Heart right ventricle (tissue), 16 donors: ENCODE results near the gene GMPR. TPM values are rescaled to one million over a fixed set of nuclear protein-coding genes. Genes with fewer than 3 reads are reported as not detected.

ENCODE experiments used
- ATAC-seq, 8 donors: fragments of 200-7000 bp; cut with Tn5 transposase; one replicate each; pipeline ENCODE4 v1.9.1; 2020; ENCODE audit warnings: mild to moderate bottlenecking in 8 of 8, moderate library complexity in 8 of 8, moderate number of reproducible peaks in 1 of 8
- DNase-seq, 2 donors: peaks; one replicate each; pipeline ENCODE4 v3.0.0-alpha.2; 2020
- H3K27ac ChIP-seq, 10 donors: fragments of 200-600 bp; sonication (generic) in 2 of 10; one replicate each; pipeline versions ENCODE4 v1.5.0 to v1.8.0; 2020 to 2022; ENCODE audit warnings: mild to moderate bottlenecking in 3 of 10
- H3K27me3 ChIP-seq, 7 donors: fragments of 200-600 bp; one replicate each; pipeline ENCODE4 v1.8.0; 2021 to 2022; ENCODE audit warnings: mild to moderate bottlenecking in 2 of 7
- H3K36me3 ChIP-seq, 9 donors: fragments of 200-600 bp; sonication (generic) in 1 of 9; one replicate each; pipeline versions ENCODE4 v1.5.0 to v1.8.0; 2020 to 2022; ENCODE audit warnings: mild to moderate bottlenecking in 2 of 9
- H3K4me1 ChIP-seq, 9 donors: fragments of 200-600 bp; sonication (generic) in 1 of 9; one replicate each; pipeline versions ENCODE4 v1.5.0 to v1.8.0; 2020 to 2022; ENCODE audit warnings: mild to moderate bottlenecking in 4 of 9
- H3K4me3 ChIP-seq, 10 donors: fragments of 200-600 bp; sonication (generic) in 2 of 10; one replicate each; pipeline versions ENCODE4 v1.5.0 to v1.8.0; 2020 to 2022; ENCODE audit warnings: mild to moderate bottlenecking in 7 of 10, moderate library complexity in 2 of 10
- H3K9me3 ChIP-seq, 11 donors: fragments of 200-600 bp in 10 of 11; sonication (generic) in 2 of 11; one replicate each; pipeline versions ENCODE4 v1.5.0 to v1.8.0; 2013 to 2022; ENCODE audit warnings: mild to moderate bottlenecking in 2 of 11, control low read depth in 1 of 11, moderate library complexity in 1 of 11
- WGBS, 2 donors: extraction: QIAGEN DNeasy Blood & Tissue Kit; methylation state at CpG; one replicate each; pipeline ENCODE4 v1.1.7; 2013; ENCODE audit warnings: inconsistent platforms in 1 of 2; 5-methylcytosine and 5-hydroxymethylcytosine counted together
- intact Hi-C, 10 donors: fragments of 100-400 bp; cut with DNase I; formaldehyde crosslinking; loops; one replicate each; pipeline versions ENCODE4 v1.11.1 to v1.14.2; 2022
- polyA plus RNA-seq, 2 donors: library from polyadenylated mRNA; stranded (reverse); fragments of 200-250 nt; gene quantifications; one replicate each; pipeline ENCODE4 v1.2.3, GENCODE V29; 2013
- total RNA-seq, 10 donors: library from RNA; stranded (reverse); fragmentation: NEBNext Ultra II Directional in 3 of 10; extraction: Animal tissue kit (Norgen Biotek cat#: 25700) in 3 of 10; gene quantifications; one replicate each; pipeline versions ENCODE4 v1.2.1 to v1.2.4, GENCODE V29; 2021 to 2023
- TF ChIP-seq, protein P1 (sequence below), 9 donors: fragments of 200-600 bp; sonication (generic) in 2 of 9; IDR thresholded peaks; one replicate each; pipeline versions ENCODE4 v1.5.0 to v1.8.0; 2021 to 2022; ENCODE audit warnings: antibody characterized with exemption in 9 of 9, mild to moderate bottlenecking in 5 of 9, moderate library complexity in 1 of 9
- donor health status: Arrhythmogenic right ventricular cardiomyopathy.
- donor health status: ischemic (EF 13 %, LVEDD 7.1; RV severe dilation, severe dysfunction).
- donor health status: healthy with polysubstance abuse.
- donor health status: DM: no; HTN: yes; CAD: no.
- donor health status: DM: no; HTN: no; CAD: no.
- donor health status: ischemic (EF 25% LVEDD 6.9; RV normal size, moderate dysfunction).
- donor health status: ischemic (EF 25% LVEDD 5.7; RV mildly dilated, moderate dysfunction).
- donor health status: healthy.
- donor health status: DM: yes; HTN: yes; CAD: no.
- donor health status: Ischemic cardiomyopathy.
- donor health status: ischemic (EF 35%, LVEDD 5.7; RV mildly dilated, moderate dysfunction).
- donor health status: nonischemic (EF 11% LVEDD 7.7; RV severe dilation, severe dysfunction).
- donor health status: DM: yes; HTN: yes; CAD: no.
- donor health status: PGD.
- donor health status: ischemic (EF 29% LVEDD 5.4; RV normal size, mild dysfunction).
- donor health status: nonischemic (EF 23%, LVEDD 6.1; RV moderate dilation, normal function).

The GMPR gene
- total and polyA plus RNA-seq, 12 donors, result 74.1 to 334 (median 104) TPM

DNA sequence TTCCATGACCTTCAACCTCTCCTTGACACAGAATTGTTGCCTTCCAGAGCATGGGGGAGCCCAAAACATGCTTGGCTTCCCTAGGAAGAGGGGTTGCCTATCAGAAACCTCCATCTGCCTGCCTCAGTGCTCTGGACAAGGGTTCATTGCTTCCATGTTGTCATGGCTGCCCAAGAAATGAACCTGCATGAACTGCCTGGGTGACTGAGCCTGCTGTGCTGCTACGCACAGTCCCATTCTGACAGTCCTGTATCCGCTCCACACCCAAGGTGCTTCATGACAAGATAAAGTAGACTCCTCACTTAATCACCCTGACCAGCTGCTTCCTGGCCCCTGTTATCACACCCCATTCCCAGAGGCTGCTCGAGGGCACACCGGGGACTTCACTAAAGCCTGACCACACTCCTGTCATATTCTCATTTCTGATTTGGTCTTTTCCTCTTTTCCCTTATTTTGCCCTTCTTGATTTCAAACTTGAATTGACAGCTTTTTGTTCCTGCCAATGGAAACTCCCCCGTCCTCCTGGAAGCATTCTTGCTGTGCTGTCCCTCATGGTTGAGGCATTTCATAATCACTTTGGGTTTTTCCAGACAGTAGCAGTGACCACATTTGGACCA, 31.9 kb downstream of the GMPR start:
- peaks cover 0 to 17% (median 8%) of the 10 kb centered on the region in 9 donors for H3K4me1 ChIP-seq
- ATAC-seq (no peak), DNase-seq (no peak)
- 75 to 81% methylated on average over 5 of the region's 5 CpGs for WGBS, 2 donors
- H3K27ac ChIP-seq, result no peak overlapping the region
- no peaks in the 10 kb centered on the region for H3K27me3 ChIP-seq
- no peaks in the 10 kb centered on the region for H3K9me3 ChIP-seq
- intact Hi-C loops, result no loop called here
- no peak overlapping the region for H3K4me3 ChIP-seq
- TF ChIP-seq, protein P1, sequence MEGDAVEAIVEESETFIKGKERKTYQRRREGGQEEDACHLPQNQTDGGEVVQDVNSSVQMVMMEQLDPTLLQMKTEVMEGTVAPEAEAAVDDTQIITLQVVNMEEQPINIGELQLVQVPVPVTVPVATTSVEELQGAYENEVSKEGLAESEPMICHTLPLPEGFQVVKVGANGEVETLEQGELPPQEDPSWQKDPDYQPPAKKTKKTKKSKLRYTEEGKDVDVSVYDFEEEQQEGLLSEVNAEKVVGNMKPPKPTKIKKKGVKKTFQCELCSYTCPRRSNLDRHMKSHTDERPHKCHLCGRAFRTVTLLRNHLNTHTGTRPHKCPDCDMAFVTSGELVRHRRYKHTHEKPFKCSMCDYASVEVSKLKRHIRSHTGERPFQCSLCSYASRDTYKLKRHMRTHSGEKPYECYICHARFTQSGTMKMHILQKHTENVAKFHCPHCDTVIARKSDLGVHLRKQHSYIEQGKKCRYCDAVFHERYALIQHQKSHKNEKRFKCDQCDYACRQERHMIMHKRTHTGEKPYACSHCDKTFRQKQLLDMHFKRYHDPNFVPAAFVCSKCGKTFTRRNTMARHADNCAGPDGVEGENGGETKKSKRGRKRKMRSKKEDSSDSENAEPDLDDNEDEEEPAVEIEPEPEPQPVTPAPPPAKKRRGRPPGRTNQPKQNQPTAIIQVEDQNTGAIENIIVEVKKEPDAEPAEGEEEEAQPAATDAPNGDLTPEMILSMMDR (IDR thresholded peaks at IDR 0.05), result no peak
- H3K36me3 ChIP-seq, result peaks cover 0 to 16% (median 0%) of the 10 kb centered on the region in 9 donors

DNA sequence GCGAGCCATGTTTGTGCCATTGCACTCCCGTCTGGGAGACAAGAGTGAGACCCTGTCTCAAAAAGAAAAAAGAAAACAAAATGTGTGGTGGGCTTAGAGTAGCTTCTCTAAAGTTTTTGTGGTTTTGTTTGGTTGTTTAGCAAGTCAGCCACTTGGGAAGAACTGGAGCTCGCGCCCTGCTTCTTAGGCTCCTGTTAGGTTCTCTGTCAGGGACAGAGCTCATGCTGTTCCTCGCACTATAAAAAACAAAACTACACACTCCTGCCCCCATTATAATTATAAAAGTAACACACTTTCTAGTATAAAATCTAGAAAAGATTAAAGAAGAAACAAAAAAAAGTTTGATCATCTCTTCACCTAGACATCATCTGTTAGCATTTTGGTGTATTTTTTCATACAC, 33.0 kb downstream of the GMPR start:
- Histone ChIP-seq H3K4me1 (peaks cover 0 to 22% (median 6%) of the 10 kb centered on the region in 9 donors), H3K36me3 (peaks cover 0 to 18% (median 0%) of the 10 kb centered on the region in 9 donors), H3K9me3 (no peaks in the 10 kb centered on the region), H3K27ac (no peak overlapping the region), H3K27me3 (no peaks in the 10 kb centered on the region), H3K4me3 (no peak overlapping the region)
- no peak for DNase-seq
- WGBS, 2 donors, result 98 to 99% methylated on average over 5 of the region's 5 CpGs
- no peak for ATAC-seq
- TF ChIP-seq, protein P1 (IDR thresholded peaks at IDR 0.05), result no peak
- intact Hi-C loops, result no loop called here

DNA sequence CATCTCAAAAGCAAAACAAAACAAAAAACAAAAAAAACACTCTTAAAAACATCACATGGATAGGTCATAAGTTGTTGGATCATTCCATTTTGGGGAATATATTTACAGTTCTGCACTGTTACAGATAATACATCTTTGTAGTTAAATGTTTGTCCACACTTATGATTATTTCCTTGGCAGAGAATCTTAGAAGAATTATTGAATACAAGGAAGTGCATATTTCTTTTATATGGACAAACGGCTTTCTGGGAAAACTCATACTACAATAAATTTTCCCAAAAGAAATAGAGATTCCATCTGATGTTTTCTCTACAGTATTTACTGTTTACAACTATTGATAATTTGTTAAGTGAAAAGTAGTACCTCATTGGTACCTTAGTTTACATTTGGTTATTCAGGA, 33.8 kb downstream of the GMPR start:
- TF ChIP-seq, protein P1 (IDR thresholded peaks at IDR 0.05), result no peak
- H3K4me1 ChIP-seq, result peaks cover 0 to 29% (median 11%) of the 10 kb centered on the region in 9 donors
- H3K27me3 ChIP-seq, result no peaks in the 10 kb centered on the region
- H3K9me3 ChIP-seq, result no peaks in the 10 kb centered on the region
- H3K4me3 ChIP-seq, result no peak overlapping the region
- no peak for ATAC-seq
- no peak overlapping the region for H3K27ac ChIP-seq
- intact Hi-C loops, result no loop called here
- no peak for DNase-seq
- WGBS, 2 donors, result 54 to 70% methylated on average over 1 of the region's 1 CpG
- H3K36me3 ChIP-seq, result peaks cover 0 to 13% (median 0%) of the 10 kb centered on the region in 9 donors

DNA sequence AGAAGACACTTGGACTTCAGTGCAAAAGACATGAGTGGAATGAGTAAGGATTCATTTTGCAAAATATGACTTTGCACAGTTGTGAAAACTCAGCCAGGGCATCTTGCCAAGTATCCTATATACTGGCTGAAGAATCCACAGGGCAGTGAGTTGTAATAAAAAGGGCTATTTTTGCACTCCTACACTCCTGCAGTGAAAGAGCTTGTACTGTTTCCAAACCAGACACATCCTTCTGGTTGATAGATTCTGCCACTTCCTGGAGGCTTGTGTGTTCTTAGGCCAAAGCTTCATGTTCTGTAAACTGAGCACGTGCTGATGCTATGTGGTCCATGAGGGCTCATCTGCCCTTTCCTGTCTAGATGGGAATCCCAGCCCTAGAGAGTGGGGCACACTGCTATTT, 34.9 kb downstream of the GMPR start:
- TF ChIP-seq, protein P1 (IDR thresholded peaks at IDR 0.05), result no peak
- Histone ChIP-seq H3K27me3 (no peaks in the 10 kb centered on the region), H3K36me3 (peaks cover 0 to 13% (median 0%) of the 10 kb centered on the region in 9 donors), H3K4me1 (peaks cover 3 to 39% (median 16%) of the 10 kb centered on the region in 9 donors), H3K4me3 (no peak overlapping the region), H3K9me3 (no peaks in the 10 kb centered on the region), H3K27ac (no peak overlapping the region)
- DNase-seq (no peak), ATAC-seq (no peak)
- intact Hi-C loops, result no loop called here
- WGBS, 2 donors, result 35 to 37% methylated on average over 1 of the region's 1 CpG
